Measurements from ENCODE around the gene PPFIA2. TPM values are rescaled to one million over a fixed set of nuclear protein-coding genes. Genes with fewer than 3 reads are reported as not detected.

PPFIA2 gene
- polyA plus RNA-seq, 1 donor from 2014 or later, result 65.3 TPM

DNA sequence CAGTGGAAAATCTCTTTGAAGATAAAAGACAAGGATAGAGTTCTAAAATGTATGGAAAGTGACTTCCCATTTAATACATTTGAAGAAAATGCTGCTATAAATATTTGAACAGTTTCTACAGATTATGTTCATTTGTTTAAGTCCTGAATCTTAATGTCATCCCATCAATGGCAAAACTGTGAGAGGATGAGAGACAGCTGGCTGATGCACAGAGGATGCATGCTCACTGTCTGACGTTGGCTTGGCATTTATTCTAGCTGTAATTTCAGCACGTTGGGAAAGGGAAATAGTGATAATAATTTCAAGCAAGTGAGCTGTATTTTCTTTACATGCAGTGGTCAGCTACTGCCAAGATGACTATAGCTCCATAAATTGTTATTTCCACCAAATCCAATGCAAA, 40.5 kb downstream of the PPFIA2 start:
- Histone ChIP-seq H3K36me3 (ENCODE audit: insufficient read depth, low read length) (no peaks in the 10 kb centered on the region), H3K9ac (ENCODE audit: low read length) (no peak overlapping the region), H2AFZ (ENCODE audit: low read depth, low read length) (no peak overlapping the region), H3F3A (ENCODE audit: insufficient read depth, low read length, poor library complexity, severe bottlenecking) (no peaks in the 10 kb centered on the region), H3K4me2 (ENCODE audit: low read length) (no peak overlapping the region), H3K79me2 (replicated peaks; ENCODE audit: insufficient read depth, low read length) (no peaks in the 10 kb centered on the region), H4K20me1 (ENCODE audit: insufficient read depth) (no peaks in the 10 kb centered on the region), H3K9me2 (ENCODE audit: insufficient read depth, low read length) (no peaks in the 10 kb centered on the region), H3K27ac (ENCODE audit: low read length) (no peak overlapping the region), H3K9me3 (ENCODE audit: low read length) (no peaks in the 10 kb centered on the region), H3K27me3 (ENCODE audit: insufficient read depth, low read depth, low read length) (no peaks in the 10 kb centered on the region), H3K4me3 (ENCODE audit: low read length) (no peak overlapping the region)
- TF ChIP-seq, protein P1, sequence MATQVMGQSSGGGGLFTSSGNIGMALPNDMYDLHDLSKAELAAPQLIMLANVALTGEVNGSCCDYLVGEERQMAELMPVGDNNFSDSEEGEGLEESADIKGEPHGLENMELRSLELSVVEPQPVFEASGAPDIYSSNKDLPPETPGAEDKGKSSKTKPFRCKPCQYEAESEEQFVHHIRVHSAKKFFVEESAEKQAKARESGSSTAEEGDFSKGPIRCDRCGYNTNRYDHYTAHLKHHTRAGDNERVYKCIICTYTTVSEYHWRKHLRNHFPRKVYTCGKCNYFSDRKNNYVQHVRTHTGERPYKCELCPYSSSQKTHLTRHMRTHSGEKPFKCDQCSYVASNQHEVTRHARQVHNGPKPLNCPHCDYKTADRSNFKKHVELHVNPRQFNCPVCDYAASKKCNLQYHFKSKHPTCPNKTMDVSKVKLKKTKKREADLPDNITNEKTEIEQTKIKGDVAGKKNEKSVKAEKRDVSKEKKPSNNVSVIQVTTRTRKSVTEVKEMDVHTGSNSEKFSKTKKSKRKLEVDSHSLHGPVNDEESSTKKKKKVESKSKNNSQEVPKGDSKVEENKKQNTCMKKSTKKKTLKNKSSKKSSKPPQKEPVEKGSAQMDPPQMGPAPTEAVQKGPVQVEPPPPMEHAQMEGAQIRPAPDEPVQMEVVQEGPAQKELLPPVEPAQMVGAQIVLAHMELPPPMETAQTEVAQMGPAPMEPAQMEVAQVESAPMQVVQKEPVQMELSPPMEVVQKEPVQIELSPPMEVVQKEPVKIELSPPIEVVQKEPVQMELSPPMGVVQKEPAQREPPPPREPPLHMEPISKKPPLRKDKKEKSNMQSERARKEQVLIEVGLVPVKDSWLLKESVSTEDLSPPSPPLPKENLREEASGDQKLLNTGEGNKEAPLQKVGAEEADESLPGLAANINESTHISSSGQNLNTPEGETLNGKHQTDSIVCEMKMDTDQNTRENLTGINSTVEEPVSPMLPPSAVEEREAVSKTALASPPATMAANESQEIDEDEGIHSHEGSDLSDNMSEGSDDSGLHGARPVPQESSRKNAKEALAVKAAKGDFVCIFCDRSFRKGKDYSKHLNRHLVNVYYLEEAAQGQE (IDR thresholded peaks at IDR 0.05; ENCODE audit: borderline replicate concordance), result no peak
- TF ChIP-seq EZH2 (IDR thresholded peaks at IDR 0.05; ENCODE audit: borderline replicate concordance, insufficient read depth, low read length, poor library complexity, severe bottlenecking) (no peak), EP300 (conservative IDR thresholded peaks at IDR 0.05; ENCODE audit: poor library complexity, severe bottlenecking) (peak; percentile 28), MXI1 (conservative IDR thresholded peaks at IDR 0.05; ENCODE audit: poor library complexity, severe bottlenecking) (no peak), SMC3 (conservative IDR thresholded peaks at IDR 0.05; ENCODE audit: poor library complexity) (no peak)

DNA sequence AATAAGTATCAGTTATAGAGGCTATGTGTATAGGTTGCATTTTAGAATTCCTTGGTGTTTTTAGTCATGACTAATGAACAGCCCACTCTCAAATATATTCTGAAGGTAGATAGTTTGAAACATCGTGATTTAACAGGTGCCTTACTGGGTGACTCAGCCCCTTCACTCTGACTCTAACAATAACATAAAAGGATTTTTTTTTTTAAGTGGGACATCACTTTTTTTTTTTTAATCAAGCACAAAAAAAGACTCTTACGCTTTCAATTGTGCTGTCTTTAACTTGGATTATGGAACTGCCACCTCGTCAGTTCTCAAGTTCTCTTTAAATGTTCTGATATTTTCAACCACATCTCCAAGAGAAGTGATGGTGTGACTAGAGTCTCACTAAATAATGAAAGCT, 46.6 kb downstream of the PPFIA2 start:
- Histone ChIP-seq H3K27me3 (ENCODE audit: insufficient read depth, low read depth, low read length) (no peaks in the 10 kb centered on the region), H3K4me2 (ENCODE audit: low read length) (no peak overlapping the region), H3K27ac (ENCODE audit: low read length) (no peak overlapping the region), H3K9me3 (ENCODE audit: low read length) (no peaks in the 10 kb centered on the region), H3K9me2 (ENCODE audit: insufficient read depth, low read length) (no peaks in the 10 kb centered on the region), H3F3A (ENCODE audit: insufficient read depth, low read length, poor library complexity, severe bottlenecking) (no peaks in the 10 kb centered on the region), H3K79me2 (replicated peaks; ENCODE audit: insufficient read depth, low read length) (no peaks in the 10 kb centered on the region), H2AFZ (ENCODE audit: low read depth, low read length) (no peak overlapping the region), H3K9ac (ENCODE audit: low read length) (no peak overlapping the region), H3K36me3 (ENCODE audit: insufficient read depth, low read length) (no peaks in the 10 kb centered on the region), H4K20me1 (ENCODE audit: insufficient read depth) (no peaks in the 10 kb centered on the region), H3K4me3 (ENCODE audit: low read length) (no peak overlapping the region)
- TF ChIP-seq TAF1 (IDR thresholded peaks at IDR 0.05; ENCODE audit: low read depth), result no peak
- TF ChIP-seq, protein P1 (IDR thresholded peaks at IDR 0.05; ENCODE audit: borderline replicate concordance), result no peak
- TF ChIP-seq POLR2AphosphoS5 (IDR thresholded peaks at IDR 0.05), result no peak
- no peak for TF ChIP-seq RAD21 (conservative IDR thresholded peaks at IDR 0.05)
- TF ChIP-seq, protein P2, sequence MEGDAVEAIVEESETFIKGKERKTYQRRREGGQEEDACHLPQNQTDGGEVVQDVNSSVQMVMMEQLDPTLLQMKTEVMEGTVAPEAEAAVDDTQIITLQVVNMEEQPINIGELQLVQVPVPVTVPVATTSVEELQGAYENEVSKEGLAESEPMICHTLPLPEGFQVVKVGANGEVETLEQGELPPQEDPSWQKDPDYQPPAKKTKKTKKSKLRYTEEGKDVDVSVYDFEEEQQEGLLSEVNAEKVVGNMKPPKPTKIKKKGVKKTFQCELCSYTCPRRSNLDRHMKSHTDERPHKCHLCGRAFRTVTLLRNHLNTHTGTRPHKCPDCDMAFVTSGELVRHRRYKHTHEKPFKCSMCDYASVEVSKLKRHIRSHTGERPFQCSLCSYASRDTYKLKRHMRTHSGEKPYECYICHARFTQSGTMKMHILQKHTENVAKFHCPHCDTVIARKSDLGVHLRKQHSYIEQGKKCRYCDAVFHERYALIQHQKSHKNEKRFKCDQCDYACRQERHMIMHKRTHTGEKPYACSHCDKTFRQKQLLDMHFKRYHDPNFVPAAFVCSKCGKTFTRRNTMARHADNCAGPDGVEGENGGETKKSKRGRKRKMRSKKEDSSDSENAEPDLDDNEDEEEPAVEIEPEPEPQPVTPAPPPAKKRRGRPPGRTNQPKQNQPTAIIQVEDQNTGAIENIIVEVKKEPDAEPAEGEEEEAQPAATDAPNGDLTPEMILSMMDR (IDR thresholded peaks at IDR 0.05; ENCODE audit: poor library complexity, severe bottlenecking), result no peak
- TF ChIP-seq EZH2 (IDR thresholded peaks at IDR 0.05; ENCODE audit: borderline replicate concordance, insufficient read depth, low read length, poor library complexity, severe bottlenecking), result no peak

Data from neural cell (in vitro differentiated cells).